HG02763 (cell line): Measurements from ENCODE around the gene MYO1G.
"Not testable (repeated sequence)": the region's sequence is repeated elsewhere in the genome, so short reads cannot be mapped to it uniquely, and the experiment has no call there.

Experiments used
- ATAC-seq: cut with Tn5 transposase; IDR thresholded peaks from one replicate; pipeline ENCODE4 v1.9.1; 2021; ENCODE audit warnings: mild to moderate bottlenecking, moderate library complexity; ENCODE audit not compliant: unreplicated experiment

The MYO1G gene

GRCh38 chr7:44944821-44945220 is 34.0 kb downstream of the MYO1G start:
- no peak for ATAC-seq

DNA sequence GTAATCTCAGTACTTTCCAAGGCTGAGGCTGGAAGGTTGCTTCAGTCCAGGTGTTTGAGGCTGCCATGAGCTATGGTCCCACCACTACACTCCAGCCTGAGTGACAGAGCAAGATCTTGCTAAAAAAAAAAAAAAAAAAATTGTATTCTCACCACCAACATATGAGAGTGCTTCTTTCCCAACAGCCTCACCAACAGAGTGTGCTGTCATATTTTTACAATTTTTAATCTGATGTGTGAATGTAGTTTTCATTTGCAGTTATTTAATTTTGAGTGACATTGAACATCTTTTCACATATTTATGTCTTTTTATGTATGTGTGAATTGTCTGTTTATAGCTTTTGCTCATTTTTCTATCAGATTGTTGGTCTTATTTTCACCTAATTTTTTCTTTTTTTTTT is 35.2 kb downstream of the MYO1G start:
- ATAC-seq: no peak

GRCh38 chr7:44937426-44937825 is 41.4 kb downstream of the MYO1G start:
- no peak for ATAC-seq

DNA sequence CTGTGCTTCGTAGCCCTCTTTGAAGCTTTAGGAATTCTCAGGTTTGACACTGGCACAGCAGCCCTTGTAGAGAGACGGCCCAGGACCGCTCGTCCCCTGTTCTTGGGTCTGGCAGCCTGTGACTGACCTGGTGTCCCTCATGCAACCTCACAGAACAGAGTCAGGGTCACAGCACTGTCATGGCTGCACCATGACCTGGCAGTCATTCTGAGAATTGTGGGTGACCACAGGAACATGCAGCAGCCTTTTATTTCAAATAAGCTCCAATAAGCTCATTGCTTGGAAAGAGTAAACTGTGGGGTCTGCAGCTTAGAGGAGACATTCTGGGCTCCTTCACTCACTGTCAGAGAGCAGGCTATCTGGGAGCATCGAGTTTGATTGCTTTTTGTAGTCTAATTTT is 42.5 kb downstream of the MYO1G start:
- no peak for ATAC-seq

DNA sequence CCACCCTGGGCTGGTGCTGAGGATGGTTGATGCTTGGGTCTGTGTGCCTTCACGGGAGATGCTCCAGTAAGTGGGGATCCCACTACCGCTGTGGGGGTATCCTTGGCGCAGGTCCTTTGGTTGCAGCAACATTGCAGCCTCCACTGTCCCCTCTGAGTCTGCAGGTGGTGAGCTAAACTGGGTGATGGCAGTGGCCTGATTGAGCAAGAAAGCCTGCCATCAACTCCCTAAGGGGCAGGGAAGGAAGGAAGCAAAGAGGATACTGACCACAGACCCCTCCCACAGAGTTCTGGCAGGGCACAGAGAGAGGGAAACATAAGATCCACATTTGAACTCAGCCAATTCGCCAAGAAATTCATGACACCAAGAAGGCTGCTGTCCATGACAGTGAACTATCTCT is 43.2 kb downstream of the MYO1G start:
- no peak for ATAC-seq

DNA sequence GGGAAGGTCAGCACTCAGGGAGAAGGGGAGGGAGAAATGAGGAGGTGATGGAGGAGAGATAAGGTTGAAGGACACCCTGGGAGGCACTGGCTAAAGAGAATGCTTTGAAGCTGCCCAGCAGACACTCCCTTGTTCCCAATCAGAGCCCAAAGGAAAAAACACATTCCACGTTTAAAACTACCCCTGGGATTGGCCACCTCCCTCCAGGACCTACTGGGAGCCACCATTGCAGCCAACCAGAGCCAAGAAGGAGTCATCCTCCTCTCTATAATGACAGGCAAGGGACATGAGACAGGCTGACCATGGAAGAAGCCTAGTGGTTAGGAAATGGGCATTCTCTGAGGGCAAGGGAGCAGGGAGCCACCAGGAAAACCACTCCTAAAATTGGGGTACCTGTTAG is 43.8 kb downstream of the MYO1G start:
- no peak for ATAC-seq

DNA sequence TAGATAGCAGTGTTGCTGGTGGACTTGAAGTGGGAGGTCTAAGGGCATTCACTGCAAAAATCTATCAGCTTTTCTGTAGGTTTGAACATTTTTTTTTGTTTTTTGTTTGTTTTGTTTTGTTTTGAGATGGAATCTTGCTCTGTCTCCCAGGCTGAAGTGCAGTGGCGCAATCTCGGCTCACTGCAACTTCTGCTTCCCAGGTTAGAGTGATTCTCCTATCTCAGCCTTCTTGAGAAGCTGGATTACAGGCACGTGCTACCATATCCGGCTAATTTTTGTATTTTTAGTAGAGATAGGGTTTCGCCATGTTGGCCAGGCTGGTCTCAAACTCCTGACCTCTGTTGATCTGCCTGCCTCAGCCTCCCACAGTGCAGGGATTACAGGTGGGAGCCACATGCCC is 44.3 kb downstream of the MYO1G start:
- not testable (repeated sequence) for ATAC-seq

- no peak for ATAC-seq
These were observed 47.9 kb downstream of the MYO1G start for GRCh38 chr7:44930921-44931320.

DNA sequence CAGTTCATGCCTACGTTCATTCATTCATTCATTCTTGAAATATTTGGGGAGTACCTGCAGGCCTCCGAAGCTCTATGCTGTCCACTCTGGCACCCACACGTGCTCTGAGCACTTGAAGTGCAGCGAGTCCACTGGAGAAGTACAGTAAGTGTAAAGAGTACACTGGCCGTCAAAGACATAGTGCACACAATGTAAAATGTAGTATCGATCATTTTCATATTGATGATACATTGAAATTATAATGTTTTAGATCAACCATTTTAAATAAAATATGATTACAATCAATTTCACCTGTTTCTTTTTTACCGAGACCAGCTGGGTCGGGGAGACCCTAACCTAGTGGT is 56.5 kb downstream of the MYO1G start:
- ATAC-seq: no peak

- peak; percentile 60 for ATAC-seq
These were observed 57.0 kb downstream of the MYO1G start for GRCh38 chr7:44921607-44922350.

- no peak for ATAC-seq
These were observed 58.7 kb downstream of the MYO1G start for GRCh38 chr7:44920119-44920518.

- ATAC-seq: no peak
These were observed 60.8 kb downstream of the MYO1G start for GRCh38 chr7:44918029-44918428.

DNA sequence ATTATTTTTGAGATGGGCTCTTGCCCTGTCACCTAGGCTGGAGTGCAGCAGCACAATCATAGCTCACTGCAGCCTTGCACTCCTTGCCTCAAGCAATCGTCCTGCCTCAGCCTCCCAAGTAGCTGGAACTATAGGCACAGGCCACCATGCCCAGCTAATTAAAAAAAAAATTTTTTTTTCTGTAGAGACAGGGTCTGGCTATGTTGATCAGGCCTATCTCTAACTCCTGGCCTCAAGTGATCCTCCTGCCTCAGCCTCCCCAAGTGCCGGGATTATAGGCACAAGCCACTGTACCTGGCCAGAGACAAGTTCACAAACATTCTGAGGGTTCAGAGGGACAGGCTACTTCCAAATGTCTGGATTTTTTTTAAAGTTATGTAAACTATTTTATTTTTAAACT is 61.4 kb downstream of the MYO1G start:
- no peak for ATAC-seq

GRCh38 chr7:44914992-44915607 is 63.7 kb downstream of the MYO1G start:
- peak; percentile 48 for ATAC-seq

DNA sequence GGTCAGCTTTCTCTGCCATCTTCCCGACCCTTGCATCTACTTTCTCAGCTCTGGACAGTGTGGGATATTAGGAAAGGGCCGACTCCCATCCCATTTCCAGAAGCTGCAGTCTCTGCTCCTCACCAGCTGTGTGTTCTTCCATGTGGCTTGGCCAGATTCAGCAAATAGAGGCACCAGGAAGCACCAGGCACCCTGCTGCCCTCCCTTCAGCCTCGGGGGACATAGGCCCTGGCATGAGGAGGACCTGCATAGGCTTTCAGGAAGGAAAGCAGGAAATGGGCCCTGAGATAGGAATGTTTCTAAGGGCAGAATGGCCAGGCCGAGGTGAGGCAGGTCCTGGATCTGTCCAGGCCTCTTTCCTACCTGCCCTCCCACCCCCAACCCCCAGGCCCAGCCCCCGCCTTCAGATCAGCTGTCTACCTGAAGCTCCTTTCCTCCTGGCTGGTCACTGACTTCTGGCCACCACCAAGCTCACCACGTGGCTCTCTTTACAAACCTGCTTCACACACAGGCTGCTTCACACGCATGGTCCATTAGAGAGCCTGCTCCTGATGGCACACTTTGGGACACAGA is 66.0 kb downstream of the MYO1G start:
- no peak for ATAC-seq
